GM19468 (cell line): ENCODE results near the gene OGFOD3.
"Not testable (repeated sequence)": the region's sequence is repeated elsewhere in the genome, so short reads cannot be mapped to it uniquely, and the experiment has no call there.

Experiments used
- ATAC-seq: cut with Tn5 transposase; IDR thresholded peaks from one replicate; pipeline ENCODE4 v1.9.1; 2021; ENCODE audit warnings: mild to moderate bottlenecking, moderate library complexity, moderate number of reproducible peaks; ENCODE audit not compliant: unreplicated experiment; ENCODE audit errors: extremely low read depth

The OGFOD3 gene

GRCh38 chr17:82418001-82418986 lies at the start of gene OGFOD3, which contains the start of gene HEXD:
OGFOD3 (minus strand) TSS chr17:82418586; CDS start chr17:82418485, 101 bp downstream.
HEXD (plus strand) TSS chr17:82418347; CDS start chr17:82419800, 1,453 bp downstream.
- peak; percentile 92 for ATAC-seq

GRCh38 chr17:82465023-82465603 lies 46.7 kb upstream of the OGFOD3 start:
- no peak for ATAC-seq

- ATAC-seq: no peak
These were observed 46.2 kb upstream of the OGFOD3 start for GRCh38 chr17:82464567-82464929.

- no peak for ATAC-seq
These were observed 45.7 kb upstream of the OGFOD3 start for GRCh38 chr17:82463925-82464566.

DNA sequence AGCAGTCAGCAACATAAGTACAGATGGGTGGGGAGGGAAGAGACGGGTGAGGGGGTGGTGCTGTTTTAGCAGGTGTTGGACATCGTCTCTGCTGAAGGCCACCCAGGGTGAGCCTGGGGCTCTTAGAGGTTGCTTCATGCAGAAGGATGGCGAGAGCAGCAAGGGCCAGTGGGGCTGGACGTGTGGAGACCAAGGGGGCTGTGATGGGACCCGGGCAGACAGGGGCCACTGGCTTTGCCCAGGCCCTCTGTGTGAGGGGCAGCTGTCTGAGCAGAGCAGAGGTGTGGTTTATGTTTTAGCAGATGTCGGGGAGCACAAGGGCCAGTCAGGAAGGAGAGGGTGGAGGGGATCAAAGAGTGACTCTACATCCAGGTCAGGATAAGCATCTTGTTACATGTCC lies 45.0 kb upstream of the OGFOD3 start:
- no peak for ATAC-seq

DNA sequence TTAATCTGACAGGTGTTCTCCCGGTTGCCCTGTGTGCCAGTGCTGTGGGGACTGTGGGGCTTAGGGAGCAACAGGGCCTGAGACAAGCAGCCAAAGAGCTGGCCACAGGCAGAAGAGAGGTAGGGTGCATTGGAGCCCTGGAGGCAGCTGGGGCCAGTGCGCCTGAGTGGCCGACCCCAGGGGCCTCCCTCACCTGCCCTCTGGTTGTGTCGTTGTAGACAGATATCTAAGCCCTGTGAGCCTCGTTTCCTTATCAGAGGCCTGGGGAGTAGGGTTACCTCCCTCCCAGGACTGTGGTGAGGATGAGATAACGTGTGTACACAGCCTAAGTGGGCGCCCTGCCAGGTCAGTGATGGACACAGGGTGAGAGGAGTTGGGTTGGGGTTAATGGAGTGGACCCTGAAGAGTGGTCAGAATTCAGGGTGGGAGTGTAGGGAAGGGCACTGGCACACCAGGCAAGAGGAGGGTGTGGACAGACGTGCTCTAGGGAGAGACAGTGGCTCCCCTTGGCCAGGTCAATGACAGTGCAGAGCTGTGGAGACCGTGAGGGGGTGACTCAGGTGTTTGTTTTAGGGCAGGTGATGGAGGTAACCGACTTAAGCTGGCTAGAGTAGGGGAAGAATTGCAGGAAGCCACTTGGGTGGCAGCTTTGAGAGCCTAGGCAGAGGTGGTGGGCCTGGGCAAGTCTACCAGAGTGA lies 43.6 kb upstream of the OGFOD3 start:
- ATAC-seq: no peak

- not testable (repeated sequence) for ATAC-seq
These were observed 41.5 kb upstream of the OGFOD3 start for GRCh38 chr17:82459936-82460335.

- no peak for ATAC-seq
These were observed 40.6 kb upstream of the OGFOD3 start for GRCh38 chr17:82458885-82459424.

- ATAC-seq: peak; percentile 81
These were observed 39.9 kb upstream of the OGFOD3 start, which contains the start of gene NARF for GRCh38 chr17:82458179-82458884. NARF (plus strand) TSS chr17:82458741; CDS start chr17:82458804, 63 bp downstream.

- ATAC-seq: no peak
These were observed 39.5 kb upstream of the OGFOD3 start for GRCh38 chr17:82457929-82458178.

- no peak for ATAC-seq
These were observed 38.9 kb upstream of the OGFOD3 start for GRCh38 chr17:82457073-82457928.

DNA sequence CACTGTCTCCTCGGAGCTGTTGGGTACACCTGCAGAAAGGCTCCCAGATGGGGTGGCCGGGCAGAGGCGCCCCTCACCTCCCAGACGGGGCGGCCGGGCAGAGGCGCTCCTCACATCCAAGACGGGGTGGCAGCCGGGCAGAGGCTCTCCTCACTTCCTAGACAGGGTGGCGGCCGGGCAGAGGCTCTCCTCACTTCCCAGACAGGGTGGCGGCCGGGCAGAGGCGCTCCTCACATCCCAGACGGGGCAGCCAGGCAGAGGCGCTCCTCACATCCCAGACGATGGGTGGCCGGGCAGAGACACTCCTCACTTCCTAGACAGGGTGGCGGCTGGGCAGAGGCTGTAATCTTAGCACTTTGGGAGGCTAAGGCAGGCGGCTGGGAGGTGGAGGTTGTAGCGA lies 35.3 kb upstream of the OGFOD3 start:
- ATAC-seq: not testable (repeated sequence)

- not testable (repeated sequence) for ATAC-seq
These were observed 34.8 kb upstream of the OGFOD3 start for GRCh38 chr17:82453151-82453550.

- no peak for ATAC-seq
These were observed 33.8 kb upstream of the OGFOD3 start for GRCh38 chr17:82452162-82452561.

DNA sequence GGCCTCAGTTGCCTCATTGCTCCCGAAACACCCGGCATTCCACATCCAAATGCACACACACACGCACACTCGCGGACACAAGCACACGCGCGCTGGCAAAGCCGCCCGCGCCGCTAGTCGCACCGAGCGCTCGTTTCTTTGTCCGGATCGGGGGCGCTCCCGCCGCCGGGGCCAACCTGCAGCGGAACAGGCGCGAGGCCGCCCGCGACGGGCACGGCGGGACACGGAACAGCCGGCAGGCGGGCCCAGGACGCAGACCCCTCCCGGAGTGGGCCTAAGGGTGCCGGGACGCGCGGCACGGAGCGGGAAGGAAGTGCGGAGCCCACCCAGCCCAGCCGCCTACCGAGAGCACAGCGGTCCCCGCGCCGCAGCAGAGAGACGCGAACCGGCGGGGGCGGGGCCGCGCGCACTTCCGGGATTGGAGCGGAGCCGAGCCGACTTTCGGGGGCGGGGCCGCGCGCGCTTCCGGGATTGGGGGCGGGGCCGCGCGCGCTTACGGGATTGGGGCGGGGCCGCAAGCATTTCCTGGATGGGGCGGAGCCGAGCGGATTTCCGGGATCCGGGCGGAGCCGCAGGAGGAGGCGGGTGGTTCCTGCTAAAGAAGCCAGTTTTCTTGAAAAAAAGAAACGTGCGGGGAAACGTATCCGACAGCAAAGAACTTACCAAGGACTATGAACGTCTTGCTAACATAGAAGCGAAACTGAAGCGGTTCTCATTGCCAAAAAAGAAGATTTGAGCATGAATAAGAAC lies 32.1 kb upstream of the OGFOD3 start, which contains the start of gene CYBC1:
CYBC1 (minus strand) TSS at position 396 of the 750 bp plus-strand sequence. CDS start 1,498 bp downstream, outside the sequence.
- ATAC-seq: peak; percentile 36

- no peak for ATAC-seq
These were observed 31.5 kb upstream of the OGFOD3 start for GRCh38 chr17:82449883-82450356.

DNA sequence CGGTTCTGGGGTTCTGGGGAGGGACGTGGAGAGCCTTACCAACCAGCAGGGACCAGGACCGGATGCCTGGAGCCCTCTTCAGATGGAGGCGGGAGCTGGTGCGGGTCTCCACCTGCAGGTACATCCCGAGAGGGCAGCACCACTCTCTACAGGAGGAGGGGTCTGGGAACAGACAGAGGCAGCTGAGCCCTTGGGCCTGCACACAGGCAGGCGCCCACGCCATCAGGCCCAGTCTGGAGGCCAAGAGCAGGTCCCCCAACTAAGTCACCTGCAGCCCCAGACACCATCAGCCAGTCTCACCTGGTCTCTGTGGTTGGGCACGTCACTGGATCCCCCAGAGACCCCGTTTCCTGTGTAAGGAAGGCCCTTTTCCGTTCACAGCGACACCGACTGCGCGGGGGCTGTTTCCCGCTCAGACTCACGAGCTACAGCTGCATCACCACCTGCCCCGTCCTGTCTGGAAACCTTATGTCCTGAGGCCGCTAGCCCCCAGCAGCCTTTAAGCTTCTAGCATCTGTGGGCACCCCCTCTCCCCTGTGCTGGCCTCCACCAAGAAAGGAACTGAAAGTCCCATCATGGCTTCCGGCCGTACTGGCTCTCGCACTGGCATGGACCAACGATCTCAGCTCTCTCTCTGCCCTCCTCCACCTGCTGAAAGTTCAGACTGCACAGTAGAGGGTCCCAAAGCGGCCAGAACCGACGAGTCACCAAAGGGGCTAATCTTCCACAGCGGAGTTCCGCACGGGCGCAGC lies 30.9 kb upstream of the OGFOD3 start:
- peak; percentile 38 for ATAC-seq
